ENCODE results near the gene LHFPL2.

Gene LHFPL2

GRCh38 chr5:78659114-78659513 is 10.5 kb upstream of the LHFPL2 start:
- H3K4me3 ChIP-seq (ENCODE audit: low read depth, low read length): no peak overlapping the region
- DNase-seq (ENCODE audit: low read depth): no peak
- TF ChIP-seq MAX (IDR thresholded peaks at IDR 0.05; ENCODE audit: low read depth, low read length) (no peak), MYC (IDR thresholded peaks at IDR 0.05; ENCODE audit: low read depth, low read length) (no peak), POLR2A (IDR thresholded peaks at IDR 0.05; ENCODE audit: extremely low read depth, insufficient read length) (no peak), CTCF (IDR thresholded peaks at IDR 0.05; ENCODE audit: low read depth, low read length) (no peak)

- no peak for DNase-seq (ENCODE audit: low read depth)
- no peak for TF ChIP-seq POLR2A (IDR thresholded peaks at IDR 0.05; ENCODE audit: extremely low read depth, insufficient read length)
- no peak for TF ChIP-seq MAX (IDR thresholded peaks at IDR 0.05; ENCODE audit: low read depth, low read length)
- TF ChIP-seq MYC (IDR thresholded peaks at IDR 0.05; ENCODE audit: low read depth, low read length): no peak
- TF ChIP-seq CTCF (IDR thresholded peaks at IDR 0.05; ENCODE audit: low read depth, low read length): no peak
- no peak overlapping the region for H3K4me3 ChIP-seq (ENCODE audit: low read depth, low read length)
Observed at GRCh38 chr5:78657201-78657600, 8.6 kb upstream of the LHFPL2 start.

- DNase-seq (ENCODE audit: low read depth): no peak
- TF ChIP-seq CTCF (IDR thresholded peaks at IDR 0.05; ENCODE audit: low read depth, low read length) (no peak), POLR2A (IDR thresholded peaks at IDR 0.05; ENCODE audit: extremely low read depth, insufficient read length) (no peak), MYC (IDR thresholded peaks at IDR 0.05; ENCODE audit: low read depth, low read length) (no peak), MAX (IDR thresholded peaks at IDR 0.05; ENCODE audit: low read depth, low read length) (no peak)
- H3K4me3 ChIP-seq (ENCODE audit: low read depth, low read length): no peak overlapping the region
Observed at GRCh38 chr5:78655746-78656290, 7.2 kb upstream of the LHFPL2 start.

GRCh38 chr5:78654386-78654785 is 5.8 kb upstream of the LHFPL2 start:
- TF ChIP-seq POLR2A (IDR thresholded peaks at IDR 0.05; ENCODE audit: extremely low read depth, insufficient read length) (no peak), MYC (IDR thresholded peaks at IDR 0.05; ENCODE audit: low read depth, low read length) (no peak), CTCF (IDR thresholded peaks at IDR 0.05; ENCODE audit: low read depth, low read length) (no peak), MAX (IDR thresholded peaks at IDR 0.05; ENCODE audit: low read depth, low read length) (no peak)
- no peak overlapping the region for H3K4me3 ChIP-seq (ENCODE audit: low read depth, low read length)
- DNase-seq (ENCODE audit: low read depth): no peak

- no peak for TF ChIP-seq MYC (IDR thresholded peaks at IDR 0.05; ENCODE audit: low read depth, low read length)
- no peak for TF ChIP-seq POLR2A (IDR thresholded peaks at IDR 0.05; ENCODE audit: extremely low read depth, insufficient read length)
- TF ChIP-seq MAX (IDR thresholded peaks at IDR 0.05; ENCODE audit: low read depth, low read length): no peak
- TF ChIP-seq CTCF (IDR thresholded peaks at IDR 0.05; ENCODE audit: low read depth, low read length): no peak
- no peak overlapping the region for H3K4me3 ChIP-seq (ENCODE audit: low read depth, low read length)
- no peak for DNase-seq (ENCODE audit: low read depth)
Observed at GRCh38 chr5:78653681-78654366, 5.3 kb upstream of the LHFPL2 start.
